ENCODE results near the gene PLCH1.

GRCh38 chr3:155387571-155387970 is 357.3 kb downstream of the PLCH1 start:
- TF ChIP-seq CTCF (IDR thresholded peaks at IDR 0.05) (no peak), POLR2AphosphoS5 (IDR thresholded peaks at IDR 0.05) (no peak), POLR2A (IDR thresholded peaks at IDR 0.05) (no peak), EP300 (IDR thresholded peaks at IDR 0.05) (no peak)
